GM12875 (cell line): ENCODE results near the gene SLC9A8.
"Not testable (repeated sequence)": the region's sequence is repeated elsewhere in the genome, so short reads cannot be mapped to it uniquely, and the experiment has no call there.

Experiments
- H3K4me3 ChIP-seq: one replicate; pipeline ENCODE4 v1.5.1; 2011; ENCODE audit warnings: low read depth, low read length, control low read depth
- TF ChIP-seq, protein P1 (sequence below): IDR thresholded peaks from 2 replicates; pipeline ENCODE4 v1.5.1; 2011; ENCODE audit warnings: low read depth, mild to moderate bottlenecking, control low read depth, inconsistent platforms, low read length, moderate library complexity, borderline replicate concordance; ENCODE audit not compliant: insufficient read depth

SLC9A8 gene

DNA sequence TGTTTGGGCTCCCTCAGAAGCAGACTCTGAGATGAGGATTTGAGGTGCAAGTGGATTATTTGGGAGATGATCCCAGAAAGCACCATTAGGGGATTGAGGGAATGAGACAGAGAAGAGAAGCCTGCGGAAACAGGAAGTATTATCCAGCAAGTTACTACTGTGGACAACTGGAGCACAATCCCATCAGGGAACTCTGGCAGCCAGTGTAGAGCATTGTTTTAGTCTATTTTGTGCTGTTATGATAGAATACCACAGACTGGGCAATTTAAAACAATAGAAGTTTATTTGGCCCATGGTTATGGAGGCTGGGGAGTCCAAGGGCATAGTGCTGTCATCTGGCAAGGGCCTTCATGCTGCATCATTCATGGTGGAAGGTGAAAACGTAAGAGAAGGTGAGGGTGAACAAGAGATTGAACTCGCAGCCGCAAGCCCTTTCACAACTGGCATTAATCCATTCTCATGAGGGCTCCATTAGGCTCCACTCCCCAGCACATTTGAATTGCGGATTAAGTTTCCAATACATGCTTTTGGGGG, 43.5 kb upstream of the SLC9A8 start:
- TF ChIP-seq, protein P1, sequence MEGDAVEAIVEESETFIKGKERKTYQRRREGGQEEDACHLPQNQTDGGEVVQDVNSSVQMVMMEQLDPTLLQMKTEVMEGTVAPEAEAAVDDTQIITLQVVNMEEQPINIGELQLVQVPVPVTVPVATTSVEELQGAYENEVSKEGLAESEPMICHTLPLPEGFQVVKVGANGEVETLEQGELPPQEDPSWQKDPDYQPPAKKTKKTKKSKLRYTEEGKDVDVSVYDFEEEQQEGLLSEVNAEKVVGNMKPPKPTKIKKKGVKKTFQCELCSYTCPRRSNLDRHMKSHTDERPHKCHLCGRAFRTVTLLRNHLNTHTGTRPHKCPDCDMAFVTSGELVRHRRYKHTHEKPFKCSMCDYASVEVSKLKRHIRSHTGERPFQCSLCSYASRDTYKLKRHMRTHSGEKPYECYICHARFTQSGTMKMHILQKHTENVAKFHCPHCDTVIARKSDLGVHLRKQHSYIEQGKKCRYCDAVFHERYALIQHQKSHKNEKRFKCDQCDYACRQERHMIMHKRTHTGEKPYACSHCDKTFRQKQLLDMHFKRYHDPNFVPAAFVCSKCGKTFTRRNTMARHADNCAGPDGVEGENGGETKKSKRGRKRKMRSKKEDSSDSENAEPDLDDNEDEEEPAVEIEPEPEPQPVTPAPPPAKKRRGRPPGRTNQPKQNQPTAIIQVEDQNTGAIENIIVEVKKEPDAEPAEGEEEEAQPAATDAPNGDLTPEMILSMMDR: no peak
- H3K4me3 ChIP-seq: no peak overlapping the region

DNA sequence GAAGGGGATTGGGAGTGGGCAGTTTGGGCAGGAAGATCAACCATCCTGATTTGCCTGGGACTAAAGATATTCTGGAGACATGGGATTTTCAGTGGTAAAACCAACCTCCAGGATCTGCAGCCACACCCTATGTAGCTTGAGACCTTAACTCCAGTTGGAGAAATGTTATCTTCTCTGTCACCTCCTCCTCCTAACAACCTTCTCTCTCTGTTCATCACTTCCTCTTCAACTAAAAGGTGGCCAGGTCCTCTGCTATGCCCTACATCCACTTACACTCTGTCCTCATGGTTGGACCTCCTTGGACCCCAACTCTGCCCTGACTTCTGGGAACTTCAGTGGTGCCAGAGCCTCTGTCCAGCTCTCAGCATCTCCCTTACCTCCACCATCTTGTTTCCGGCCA, 42.0 kb upstream of the SLC9A8 start:
- H3K4me3 ChIP-seq: no peak overlapping the region
- TF ChIP-seq, protein P1: no peak

DNA sequence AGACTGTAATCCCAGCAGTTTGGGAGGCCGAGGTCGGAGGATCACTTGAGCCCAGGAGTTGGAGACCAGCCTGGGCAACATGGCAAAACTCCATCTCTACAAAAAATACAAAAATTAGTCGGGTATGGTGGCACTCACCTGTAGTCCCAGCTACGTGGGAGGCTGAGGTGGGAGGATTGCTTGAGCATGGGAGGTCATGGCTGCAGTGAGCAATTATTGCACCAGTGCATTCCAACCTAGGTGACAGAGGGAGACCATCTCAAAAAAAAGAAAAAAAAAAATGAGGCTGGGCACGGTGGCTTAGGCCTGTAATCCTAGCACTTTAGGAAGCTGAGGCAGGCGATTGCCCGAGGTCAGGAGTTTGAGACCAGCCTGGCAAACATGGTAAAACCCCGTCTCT, 38.4 kb upstream of the SLC9A8 start:
- H3K4me3 ChIP-seq: not testable (repeated sequence)

DNA sequence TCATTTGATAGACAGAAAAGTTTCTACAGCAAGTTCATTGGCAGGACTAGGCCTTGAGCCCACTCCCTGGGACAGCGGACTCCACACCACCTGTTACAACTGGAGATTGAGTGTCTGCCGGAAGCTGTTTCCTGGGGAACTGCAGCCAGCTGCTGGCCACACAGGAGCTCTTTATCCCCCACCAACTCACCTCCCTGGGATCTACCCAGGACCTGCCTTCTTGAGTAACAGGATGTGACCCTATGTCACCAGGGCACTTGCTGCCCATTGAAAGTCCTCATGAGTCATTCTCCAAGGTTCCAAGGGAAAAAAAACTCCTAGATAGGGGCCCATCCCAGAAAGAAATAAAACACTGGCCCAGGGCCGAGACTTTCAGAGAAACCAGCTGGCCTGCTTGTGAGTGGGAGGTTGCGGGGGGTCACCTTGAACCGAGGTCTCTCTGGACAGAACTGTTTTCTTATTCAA, 37.4 kb upstream of the SLC9A8 start:
- TF ChIP-seq, protein P1: no peak
- H3K4me3 ChIP-seq: no peak overlapping the region

DNA sequence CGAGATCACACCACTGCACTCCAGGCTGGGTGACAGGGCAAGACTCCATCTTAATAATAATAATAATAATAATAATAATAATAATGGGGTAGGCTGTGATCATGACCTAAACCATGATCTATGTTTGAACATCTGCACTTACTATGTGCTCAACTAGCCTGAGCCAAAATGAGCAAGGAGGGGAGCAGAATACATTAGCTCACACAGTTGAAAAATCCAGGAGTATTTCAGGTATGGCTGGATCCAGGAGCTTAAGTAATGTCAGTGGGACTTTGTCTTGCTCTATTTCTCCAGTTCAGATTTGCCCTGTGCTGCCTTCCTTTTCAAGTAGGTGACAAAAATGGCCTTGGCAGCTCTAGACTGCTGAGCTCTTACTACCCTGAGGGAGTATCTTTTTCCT, 32.7 kb upstream of the SLC9A8 start:
- TF ChIP-seq, protein P1: no peak
- no peak overlapping the region for H3K4me3 ChIP-seq

DNA sequence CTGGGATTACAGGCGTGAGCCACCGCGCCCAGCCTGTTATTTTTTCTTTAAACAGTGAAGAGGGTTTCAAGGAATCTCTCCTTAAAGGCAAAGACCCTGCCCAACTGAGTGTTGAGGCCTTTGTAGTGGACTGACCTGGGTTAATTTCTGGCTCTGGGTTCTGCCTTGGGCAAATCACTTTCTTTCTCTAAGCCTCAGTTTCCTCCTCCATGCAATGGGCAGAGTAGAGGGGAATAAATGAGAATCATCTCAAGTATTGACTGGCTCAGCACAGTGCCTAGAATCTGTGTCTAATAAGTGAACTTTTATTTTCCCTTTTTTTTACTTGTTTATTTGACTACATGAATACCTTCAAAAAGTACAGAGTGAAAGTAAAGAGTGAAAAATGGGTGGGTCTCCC, 31.0 kb upstream of the SLC9A8 start:
- TF ChIP-seq, protein P1: no peak
- no peak overlapping the region for H3K4me3 ChIP-seq

DNA sequence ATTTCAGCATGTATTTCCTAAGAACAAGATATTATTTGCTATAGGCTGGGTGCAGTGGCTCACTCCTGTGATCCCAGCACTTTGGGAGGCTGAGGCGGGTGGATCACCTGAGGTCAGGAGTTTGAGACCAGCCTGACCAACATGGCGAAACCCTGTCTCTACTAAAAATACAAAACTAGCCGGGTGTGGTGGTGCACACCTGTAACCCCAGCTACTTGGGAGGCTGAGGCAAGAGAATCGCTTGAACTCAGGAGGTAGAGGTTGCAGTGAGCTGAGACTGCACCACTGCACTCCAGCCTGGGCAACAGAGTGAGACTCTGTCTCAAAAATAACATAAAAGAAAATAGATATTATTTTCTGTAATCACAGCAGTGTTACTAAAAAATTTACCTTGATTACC, 30.2 kb upstream of the SLC9A8 start:
- H3K4me3 ChIP-seq: not testable (repeated sequence)

DNA sequence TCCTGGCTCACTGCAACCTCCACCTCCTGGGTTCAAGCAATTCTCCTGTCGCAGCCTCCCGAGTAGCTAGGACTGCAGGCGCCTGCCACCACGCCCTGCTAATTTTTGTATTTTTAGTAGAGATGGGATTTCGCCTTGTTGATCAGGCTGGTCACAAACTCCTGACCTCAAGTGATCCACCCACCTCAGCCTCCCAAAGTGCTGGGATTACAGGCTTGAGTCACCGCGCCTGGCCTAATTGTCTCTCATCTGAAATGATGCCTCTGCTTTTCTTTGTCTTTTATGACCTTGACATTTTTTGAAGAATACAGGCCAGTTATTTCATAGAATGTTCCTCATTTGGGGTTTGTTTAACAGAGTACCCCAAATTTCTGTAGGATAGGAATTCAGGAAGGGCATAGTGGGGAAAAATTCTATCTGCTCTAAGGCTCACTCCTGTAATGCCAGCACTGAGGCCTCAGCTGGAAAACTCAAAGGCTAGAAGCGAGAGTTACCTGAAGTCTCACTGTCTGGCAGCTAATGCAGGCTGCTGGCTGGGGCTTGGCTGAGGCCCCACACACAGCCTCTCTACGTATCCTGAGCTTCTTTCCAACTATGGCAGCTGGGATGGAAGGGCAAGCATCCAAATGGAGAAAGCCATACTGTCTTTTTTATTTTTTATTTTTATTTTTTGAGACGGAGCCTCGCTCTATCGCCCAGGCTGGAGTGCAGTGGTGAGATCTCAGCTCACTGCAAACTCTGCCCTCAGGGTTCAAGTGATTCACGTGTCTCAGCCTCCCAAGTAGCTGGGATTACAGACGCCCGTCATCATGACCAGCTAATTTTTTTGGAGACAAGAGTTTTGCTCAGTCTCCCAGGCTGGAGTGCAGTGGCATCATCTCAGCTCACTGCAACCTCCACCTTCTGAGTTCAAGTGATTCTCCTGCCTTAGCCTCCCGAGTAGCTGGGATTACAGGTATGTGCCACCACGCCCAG, 29.3 kb upstream of the SLC9A8 start:
- not testable (repeated sequence) for H3K4me3 ChIP-seq
